ENCODE results near the gene GALK1. TPM values are rescaled to one million over a fixed set of nuclear protein-coding genes. Genes with fewer than 3 reads are reported as not detected.

The GALK1 gene
- total and polyA plus RNA-seq, 2 donors from 2014 or later: 34.5 to 105 TPM

- Histone ChIP-seq H3K36me3 (ENCODE audit: control insufficient read depth in 2 of 3, insufficient read depth in 3 of 3, low read length in 3 of 3) (no peaks in the 10 kb centered on the region), H3K4me1 (ENCODE audit: control insufficient read depth in 2 of 3, insufficient read depth in 2 of 3, low read depth in 1 of 3, low read length in 3 of 3) (peaks cover 13 to 20% (median 14%) of the 10 kb centered on the region in 3 donors), H3K27me3 (ENCODE audit: control insufficient read depth, insufficient read depth, low read length) (no peaks in the 10 kb centered on the region), H3K4me3 (ENCODE audit: low read length in 3 of 3) (peak overlapping the region; percentile 52 to 86 (median 63)), H3K9me3 (ENCODE audit: control insufficient read depth in 2 of 3, insufficient read depth in 1 of 3, low read length in 3 of 3) (peaks cover 0 to 2% (median 0%) of the 10 kb centered on the region in 3 donors), H3K27ac (ENCODE audit: low read depth in 2 of 2, low read length in 2 of 2) (peak overlapping the region; percentile 100), H3K9ac (ENCODE audit: low read length in 3 of 3) (peak overlapping the region; percentile 17 to 99 (median 43))
- intact Hi-C loops (cut with DNase I): no loop called here
- TF ChIP-seq, protein P1, sequence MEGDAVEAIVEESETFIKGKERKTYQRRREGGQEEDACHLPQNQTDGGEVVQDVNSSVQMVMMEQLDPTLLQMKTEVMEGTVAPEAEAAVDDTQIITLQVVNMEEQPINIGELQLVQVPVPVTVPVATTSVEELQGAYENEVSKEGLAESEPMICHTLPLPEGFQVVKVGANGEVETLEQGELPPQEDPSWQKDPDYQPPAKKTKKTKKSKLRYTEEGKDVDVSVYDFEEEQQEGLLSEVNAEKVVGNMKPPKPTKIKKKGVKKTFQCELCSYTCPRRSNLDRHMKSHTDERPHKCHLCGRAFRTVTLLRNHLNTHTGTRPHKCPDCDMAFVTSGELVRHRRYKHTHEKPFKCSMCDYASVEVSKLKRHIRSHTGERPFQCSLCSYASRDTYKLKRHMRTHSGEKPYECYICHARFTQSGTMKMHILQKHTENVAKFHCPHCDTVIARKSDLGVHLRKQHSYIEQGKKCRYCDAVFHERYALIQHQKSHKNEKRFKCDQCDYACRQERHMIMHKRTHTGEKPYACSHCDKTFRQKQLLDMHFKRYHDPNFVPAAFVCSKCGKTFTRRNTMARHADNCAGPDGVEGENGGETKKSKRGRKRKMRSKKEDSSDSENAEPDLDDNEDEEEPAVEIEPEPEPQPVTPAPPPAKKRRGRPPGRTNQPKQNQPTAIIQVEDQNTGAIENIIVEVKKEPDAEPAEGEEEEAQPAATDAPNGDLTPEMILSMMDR (IDR thresholded peaks at IDR 0.05; ENCODE audit: borderline replicate concordance, extremely low read depth, insufficient read depth): no peak
- DNase-seq: peak in 3 of 5 donors; percentile 70 to 83 (median 83)
- FAIRE-seq: no peak
Observed at GRCh38 chr17:75783803-75784472, 18.9 kb upstream of the GALK1 start.

DNA sequence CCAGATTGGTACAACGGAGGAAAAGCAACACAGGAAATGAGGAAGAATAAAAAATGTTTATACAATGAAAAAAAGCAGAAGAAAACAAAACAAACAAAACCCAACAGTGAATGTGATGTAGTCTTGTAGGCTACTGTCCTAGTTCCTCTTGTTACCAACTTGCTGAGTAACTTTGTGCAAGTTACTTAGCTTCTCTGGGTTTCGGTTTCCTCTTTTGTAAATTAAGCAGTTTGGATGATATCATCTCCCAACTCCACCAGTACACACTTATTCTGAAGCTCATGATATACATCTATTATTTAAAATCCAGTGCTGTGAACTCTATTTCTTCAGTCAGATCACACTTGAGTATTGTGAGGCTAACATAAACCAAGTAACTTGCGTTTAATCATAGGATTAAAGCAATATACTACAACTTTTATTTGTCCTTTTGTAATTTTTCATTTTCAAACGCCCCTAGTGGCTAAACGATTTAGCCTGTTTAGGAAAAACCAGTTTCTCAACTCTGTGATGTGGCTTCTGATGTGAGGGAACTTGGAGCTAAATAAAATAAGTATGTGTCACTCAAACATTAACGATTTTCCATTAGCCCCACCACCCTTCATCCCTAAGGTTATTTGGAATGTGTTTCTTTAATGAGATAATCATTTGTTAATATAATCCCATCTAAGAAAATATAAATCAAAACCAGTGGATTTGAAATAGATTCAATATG is 18.2 kb upstream of the GALK1 start:
- TF ChIP-seq, protein P1 (IDR thresholded peaks at IDR 0.05; ENCODE audit: borderline replicate concordance, extremely low read depth, insufficient read depth): peak; percentile 65
- Histone ChIP-seq H3K4me3 (ENCODE audit: low read length in 3 of 3) (peak overlapping the region in 2 of 3 donors; percentile 4 to 25), H3K27me3 (ENCODE audit: control insufficient read depth, insufficient read depth, low read length) (no peaks in the 10 kb centered on the region), H3K4me1 (ENCODE audit: control insufficient read depth in 2 of 3, insufficient read depth in 2 of 3, low read depth in 1 of 3, low read length in 3 of 3) (peaks cover 13 to 20% (median 14%) of the 10 kb centered on the region in 3 donors), H3K9me3 (ENCODE audit: control insufficient read depth in 2 of 3, insufficient read depth in 1 of 3, low read length in 3 of 3) (peaks cover 0 to 2% (median 0%) of the 10 kb centered on the region in 3 donors), H3K9ac (ENCODE audit: low read length in 3 of 3) (peak overlapping the region; percentile 6 to 99 (median 40)), H3K36me3 (ENCODE audit: control insufficient read depth in 2 of 3, insufficient read depth in 3 of 3, low read length in 3 of 3) (peaks cover 3 to 7% (median 5%) of the 10 kb centered on the region in 3 donors), H3K27ac (ENCODE audit: low read depth in 2 of 2, low read length in 2 of 2) (peak overlapping the region; percentile 100)
- intact Hi-C loops (cut with DNase I): no loop called here
- DNase-seq: peak in 2 of 5 donors; percentile 90 to 91
- FAIRE-seq: no peak

- FAIRE-seq (peak; percentile 99), DNase-seq (peak in 1 of 5 donors; percentile 24)
- TF ChIP-seq, protein P1 (IDR thresholded peaks at IDR 0.05; ENCODE audit: borderline replicate concordance, extremely low read depth, insufficient read depth): no peak
- no peaks in the 10 kb centered on the region for H3K27me3 ChIP-seq (ENCODE audit: control insufficient read depth, insufficient read depth, low read length)
- H3K4me1 ChIP-seq (ENCODE audit: control insufficient read depth in 2 of 3, insufficient read depth in 2 of 3, low read depth in 1 of 3, low read length in 3 of 3): peaks cover 5 to 21% (median 10%) of the 10 kb centered on the region in 3 donors
- no peak overlapping the region for H3K4me3 ChIP-seq (ENCODE audit: low read length in 3 of 3)
- no peaks in the 10 kb centered on the region for H3K9me3 ChIP-seq (ENCODE audit: control insufficient read depth in 2 of 3, insufficient read depth in 1 of 3, low read length in 3 of 3)
- peaks cover 11 to 25% (median 18%) of the 10 kb centered on the region in 3 donors for H3K36me3 ChIP-seq (ENCODE audit: control insufficient read depth in 2 of 3, insufficient read depth in 3 of 3, low read length in 3 of 3)
- H3K27ac ChIP-seq (ENCODE audit: low read depth in 2 of 2, low read length in 2 of 2): peak overlapping the region in 1 of 2 donors; percentile 23
- no peak overlapping the region for H3K9ac ChIP-seq (ENCODE audit: low read length in 3 of 3)
- intact Hi-C loops (cut with DNase I): no loop called here
Observed at GRCh38 chr17:75779987-75780889, 15.2 kb upstream of the GALK1 start.
